Adrenal gland (tissue), 5 donors: ENCODE data around the gene ZP1.

ENCODE experiments used
- CTCF ChIP-seq, 6 experiments: fragments of 450-650 bp in 4 of 6; fragments of 200-600 bp in 2 of 6; sonication (generic) in 1 of 6; IDR thresholded peaks; 1 replicate in 5 of 6; 2 replicates in 1 of 6; pipeline versions ENCODE4 v1.5.1 to v1.8.0; 2016 to 2021; ENCODE audit warnings: antibody characterized with exemption in 6 of 6, mild to moderate bottlenecking in 2 of 6, moderate library complexity in 1 of 6
- POLR2A ChIP-seq, 2 donors: fragments of 450-650 bp; IDR thresholded peaks; one replicate each; pipeline ENCODE4 v1.6.1; 2017; ENCODE audit warnings: antibody characterized with exemption in 2 of 2, mild to moderate bottlenecking in 2 of 2, moderate library complexity in 1 of 2
- donor health status: DM: no; HTN: no; CAD: no.

GRCh38 chr11:60887556-60887955 lies 20.2 kb downstream of the ZP1 start:
- no peak for TF ChIP-seq POLR2A (IDR thresholded peaks at IDR 0.05)
- peak; percentile 26 to 68 (median 53) for TF ChIP-seq CTCF (IDR thresholded peaks at IDR 0.05)
